ENCODE results near the gene VEGFA.

The VEGFA gene

DNA sequence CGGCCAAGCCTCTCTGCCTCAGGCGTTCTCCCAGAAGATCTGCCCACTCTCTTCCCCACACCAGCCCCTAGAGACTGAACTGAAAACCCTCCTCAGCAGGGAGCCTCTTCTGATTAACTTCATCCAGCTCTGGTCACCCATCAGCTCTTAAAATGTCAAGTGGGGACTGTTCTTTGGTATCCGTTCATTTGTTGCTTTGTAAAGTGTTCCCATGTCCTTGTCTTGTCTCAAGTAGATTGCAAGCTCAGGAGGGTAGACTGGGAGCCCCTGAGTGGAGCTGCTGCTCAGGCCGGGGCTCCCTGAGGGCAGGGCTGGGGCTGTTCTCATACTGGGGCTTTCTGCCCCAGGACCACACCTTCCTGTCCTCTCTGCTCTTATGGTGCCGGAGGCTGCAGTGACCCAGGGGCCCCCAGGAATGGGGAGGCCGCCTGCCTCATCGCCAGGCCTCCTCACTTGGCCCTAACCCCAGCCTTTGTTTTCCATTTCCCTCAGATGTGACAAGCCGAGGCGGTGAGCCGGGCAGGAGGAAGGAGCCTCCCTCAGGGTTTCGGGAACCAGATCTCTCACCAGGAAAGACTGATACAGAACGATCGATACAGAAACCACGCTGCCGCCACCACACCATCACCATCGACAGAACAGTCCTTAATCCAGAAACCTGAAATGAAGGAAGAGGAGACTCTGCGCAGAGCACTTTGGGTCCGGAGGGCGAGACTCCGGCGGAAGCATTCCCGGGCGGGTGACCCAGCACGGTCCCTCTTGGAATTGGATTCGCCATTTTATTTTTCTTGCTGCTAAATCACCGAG lies 14.2 kb downstream of the VEGFA start:
- DNase-seq (ENCODE audit: low read depth in 3 of 3, low spot score in 1 of 3), result no peak

DNA sequence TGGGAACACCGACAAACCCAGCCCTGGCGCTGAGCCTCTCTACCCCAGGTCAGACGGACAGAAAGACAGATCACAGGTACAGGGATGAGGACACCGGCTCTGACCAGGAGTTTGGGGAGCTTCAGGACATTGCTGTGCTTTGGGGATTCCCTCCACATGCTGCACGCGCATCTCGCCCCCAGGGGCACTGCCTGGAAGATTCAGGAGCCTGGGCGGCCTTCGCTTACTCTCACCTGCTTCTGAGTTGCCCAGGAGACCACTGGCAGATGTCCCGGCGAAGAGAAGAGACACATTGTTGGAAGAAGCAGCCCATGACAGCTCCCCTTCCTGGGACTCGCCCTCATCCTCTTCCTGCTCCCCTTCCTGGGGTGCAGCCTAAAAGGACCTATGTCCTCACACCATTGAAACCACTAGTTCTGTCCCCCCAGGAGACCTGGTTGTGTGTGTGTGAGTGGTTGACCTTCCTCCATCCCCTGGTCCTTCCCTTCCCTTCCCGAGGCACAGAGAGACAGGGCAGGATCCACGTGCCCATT lies 15.3 kb downstream of the VEGFA start:
- no peak for DNase-seq (ENCODE audit: low read depth in 3 of 3, low spot score in 1 of 3)

DNA sequence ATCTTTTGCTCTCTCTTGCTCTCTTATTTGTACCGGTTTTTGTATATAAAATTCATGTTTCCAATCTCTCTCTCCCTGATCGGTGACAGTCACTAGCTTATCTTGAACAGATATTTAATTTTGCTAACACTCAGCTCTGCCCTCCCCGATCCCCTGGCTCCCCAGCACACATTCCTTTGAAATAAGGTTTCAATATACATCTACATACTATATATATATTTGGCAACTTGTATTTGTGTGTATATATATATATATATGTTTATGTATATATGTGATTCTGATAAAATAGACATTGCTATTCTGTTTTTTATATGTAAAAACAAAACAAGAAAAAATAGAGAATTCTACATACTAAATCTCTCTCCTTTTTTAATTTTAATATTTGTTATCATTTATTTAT lies 15.9 kb downstream of the VEGFA start:
- no peak for DNase-seq (ENCODE audit: low read depth in 3 of 3, low spot score in 1 of 3)

DNA sequence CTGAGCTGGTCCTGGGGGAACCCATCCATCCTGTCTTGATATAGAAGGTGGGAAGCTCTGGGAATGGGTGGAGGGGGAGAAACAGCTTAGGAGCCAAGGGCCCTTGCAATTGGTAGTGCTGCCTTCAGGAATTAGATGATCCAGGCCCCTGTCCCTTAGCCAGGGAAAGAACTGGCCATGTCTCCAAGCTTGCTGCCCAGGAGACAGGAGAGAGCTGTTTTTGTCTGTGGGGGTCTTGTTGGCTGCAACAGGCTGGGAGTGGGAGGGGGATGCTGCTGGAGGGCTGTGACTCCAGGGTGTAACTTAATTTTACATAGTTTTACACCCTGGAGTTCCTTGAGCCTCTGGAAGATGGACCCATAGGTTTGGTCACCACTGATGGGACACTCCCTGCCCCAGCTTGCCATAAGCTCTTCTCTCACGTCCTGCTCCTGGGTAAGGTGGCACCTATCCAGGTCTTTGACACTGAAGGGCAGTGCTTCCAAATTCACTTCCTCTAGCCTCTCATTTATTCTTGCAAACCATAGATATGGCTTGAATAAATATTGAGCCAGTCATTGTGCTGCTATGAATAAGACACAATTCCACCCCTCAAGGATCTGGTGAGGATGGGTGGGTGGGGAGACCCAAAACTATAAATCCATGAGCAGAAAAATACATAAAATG lies 16.8 kb downstream of the VEGFA start:
- no peak for DNase-seq (ENCODE audit: low read depth in 3 of 3, low spot score in 1 of 3)

DNA sequence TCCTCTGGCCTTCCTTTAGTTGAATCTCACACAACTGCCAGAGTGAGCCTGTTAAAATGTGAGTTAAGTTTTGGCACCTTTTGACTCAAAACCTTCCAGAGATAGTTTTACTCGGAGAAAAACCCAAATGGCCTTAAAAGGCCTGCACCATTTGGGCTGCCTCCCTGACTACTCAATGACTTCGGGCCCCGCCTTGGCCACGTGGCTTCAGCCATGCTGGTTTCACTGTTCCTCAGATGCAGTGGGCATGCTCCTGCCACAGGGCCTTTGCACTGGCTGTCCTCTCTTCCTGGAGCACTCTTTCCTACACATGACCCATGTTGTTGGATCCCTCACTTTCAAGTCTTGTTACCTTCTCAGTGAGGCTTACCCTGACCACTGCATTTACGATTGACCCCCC lies 18.3 kb downstream of the VEGFA start:
- no peak for DNase-seq (ENCODE audit: low read depth in 3 of 3, low spot score in 1 of 3)

DNA sequence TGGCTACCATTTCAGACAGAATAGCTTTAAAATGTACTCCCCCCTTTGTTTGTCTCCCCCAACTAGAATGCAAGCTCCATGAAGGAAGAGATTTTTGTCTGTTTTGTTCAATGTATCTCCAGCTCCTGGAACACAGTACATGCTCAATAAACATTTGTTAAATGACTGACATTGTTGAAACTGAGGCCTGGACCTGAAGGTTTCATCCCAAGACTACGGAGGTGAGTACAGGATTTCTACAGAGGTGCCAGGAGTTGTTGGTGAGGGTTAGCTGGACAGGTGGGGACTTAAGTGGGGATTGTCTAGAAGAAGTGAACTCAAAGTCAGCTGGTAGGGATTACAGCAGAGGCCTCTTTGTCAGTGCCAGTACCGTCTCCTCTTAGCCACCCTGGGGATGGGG lies 19.4 kb downstream of the VEGFA start:
- DNase-seq (ENCODE audit: low read depth in 3 of 3, low spot score in 1 of 3), result no peak

DNA sequence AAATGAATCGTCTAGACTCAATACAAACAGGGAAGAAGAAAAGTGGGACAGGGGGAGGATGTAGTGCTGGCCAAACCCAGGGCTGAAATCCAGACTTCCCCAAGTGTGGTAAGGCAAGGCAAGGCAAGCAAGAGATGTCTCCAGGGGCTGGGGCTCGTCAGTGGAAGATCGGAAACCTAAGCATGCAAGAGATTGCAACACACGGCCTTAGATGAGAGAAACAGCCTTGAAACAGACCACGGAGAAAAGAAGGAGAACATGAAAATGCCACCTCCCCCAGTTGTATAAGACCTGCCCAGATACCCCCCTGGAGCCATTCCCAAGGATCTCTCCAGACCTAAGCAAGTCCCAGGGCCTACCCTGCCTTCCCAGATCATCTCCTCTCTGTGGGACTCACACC lies 20.0 kb downstream of the VEGFA start:
- DNase-seq (ENCODE audit: low read depth in 3 of 3, low spot score in 1 of 3), result no peak

DNA sequence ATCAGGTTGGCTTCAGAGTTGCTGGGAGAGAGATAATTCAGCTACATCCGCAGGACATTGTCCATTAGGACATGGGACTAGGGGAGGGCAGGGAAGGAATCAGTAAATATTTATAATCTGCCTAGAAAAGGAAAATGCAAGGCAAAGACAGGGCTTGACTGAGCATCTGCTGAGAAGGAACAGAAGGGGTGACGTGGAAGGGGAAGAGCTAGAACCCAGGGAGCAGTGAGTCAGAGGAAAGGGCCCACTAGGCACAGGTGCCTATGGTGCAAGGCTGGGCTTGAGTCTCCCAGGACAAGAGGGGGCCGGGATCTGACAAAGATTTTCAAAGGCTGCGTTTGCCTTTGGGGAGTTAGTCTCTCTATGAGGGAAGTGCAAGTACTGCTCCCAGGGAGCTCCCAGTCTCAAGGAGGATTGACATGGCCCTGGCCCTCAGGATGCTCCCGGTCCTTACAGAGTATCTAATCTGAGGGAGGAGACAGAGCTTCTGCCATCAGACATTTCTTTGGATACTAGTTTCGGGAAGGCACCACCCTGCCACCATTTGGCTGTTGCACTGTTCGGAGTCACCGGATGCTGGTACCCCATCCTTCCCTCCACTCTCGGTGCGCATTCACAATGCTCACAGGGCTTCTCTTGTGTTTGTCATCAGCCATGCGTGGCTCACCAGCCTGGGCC lies 21.9 kb downstream of the VEGFA start:
- no peak for DNase-seq (ENCODE audit: low read depth in 3 of 3, low spot score in 1 of 3)

DNA sequence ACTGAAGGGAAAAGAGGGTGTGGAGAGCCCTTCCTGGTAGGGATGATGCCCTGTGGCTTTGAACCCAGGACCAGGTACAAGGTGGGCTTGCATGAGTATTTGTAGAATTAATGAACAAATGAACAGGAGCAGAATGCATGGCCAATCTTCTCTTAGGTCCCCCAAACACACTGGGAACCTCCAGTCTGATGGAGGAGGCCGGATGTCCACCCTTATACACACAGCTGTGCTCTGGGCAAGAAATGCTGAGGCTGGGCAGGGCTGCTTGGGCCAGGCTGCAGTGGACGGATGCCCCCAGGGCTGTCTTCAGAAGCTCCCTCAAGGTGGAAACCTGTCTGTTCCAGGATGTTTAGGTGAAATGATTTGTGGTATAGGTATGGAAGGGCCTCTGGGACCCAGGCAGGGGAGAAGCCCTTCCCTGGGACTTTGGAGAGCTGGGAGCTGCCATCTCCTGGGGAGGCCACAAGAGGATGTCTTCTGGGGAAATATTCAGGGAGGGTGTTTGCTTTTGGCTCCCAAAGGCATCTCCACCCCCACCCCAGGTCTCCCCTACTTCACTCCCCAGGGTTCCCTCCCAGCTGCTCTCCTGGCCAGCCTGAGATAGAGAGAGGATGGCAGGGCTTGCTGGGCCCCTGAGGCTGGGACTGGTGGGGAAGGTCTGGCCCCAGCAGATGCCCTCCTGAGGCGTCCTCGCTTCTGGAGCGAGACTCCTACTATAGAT lies 23.3 kb downstream of the VEGFA start:
- no peak for DNase-seq (ENCODE audit: low read depth in 3 of 3, low spot score in 1 of 3)

- DNase-seq (ENCODE audit: low read depth in 3 of 3, low spot score in 1 of 3), result no peak
Measured at GRCh38 chr6:43793875-43794242, 23.8 kb downstream of the VEGFA start.

DNA sequence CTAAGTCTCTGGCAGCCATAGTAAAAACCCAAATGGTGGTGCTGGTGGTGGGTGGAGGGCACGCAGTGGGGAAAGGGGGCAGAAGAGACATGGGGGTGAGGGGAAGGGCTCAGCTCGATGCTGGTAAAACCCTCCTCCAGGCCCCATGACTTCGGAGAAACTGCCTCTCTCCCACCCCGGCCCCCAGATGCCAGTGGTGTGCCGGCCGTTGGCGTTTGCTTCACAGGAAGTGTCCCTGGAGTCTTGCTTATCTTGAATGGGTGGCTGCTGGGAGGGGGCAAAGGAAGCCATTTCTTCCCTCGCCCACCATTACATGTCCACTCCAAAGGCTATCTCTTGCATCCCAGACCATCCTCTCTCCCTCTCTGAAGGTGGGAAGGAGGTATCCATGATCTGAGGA lies 25.4 kb downstream of the VEGFA start:
- DNase-seq (ENCODE audit: low read depth in 3 of 3, low spot score in 1 of 3), result no peak

GRCh38 chr6:43796168-43796567 lies 26.2 kb downstream of the VEGFA start:
- DNase-seq (ENCODE audit: low read depth in 3 of 3, low spot score in 1 of 3), result no peak

DNA sequence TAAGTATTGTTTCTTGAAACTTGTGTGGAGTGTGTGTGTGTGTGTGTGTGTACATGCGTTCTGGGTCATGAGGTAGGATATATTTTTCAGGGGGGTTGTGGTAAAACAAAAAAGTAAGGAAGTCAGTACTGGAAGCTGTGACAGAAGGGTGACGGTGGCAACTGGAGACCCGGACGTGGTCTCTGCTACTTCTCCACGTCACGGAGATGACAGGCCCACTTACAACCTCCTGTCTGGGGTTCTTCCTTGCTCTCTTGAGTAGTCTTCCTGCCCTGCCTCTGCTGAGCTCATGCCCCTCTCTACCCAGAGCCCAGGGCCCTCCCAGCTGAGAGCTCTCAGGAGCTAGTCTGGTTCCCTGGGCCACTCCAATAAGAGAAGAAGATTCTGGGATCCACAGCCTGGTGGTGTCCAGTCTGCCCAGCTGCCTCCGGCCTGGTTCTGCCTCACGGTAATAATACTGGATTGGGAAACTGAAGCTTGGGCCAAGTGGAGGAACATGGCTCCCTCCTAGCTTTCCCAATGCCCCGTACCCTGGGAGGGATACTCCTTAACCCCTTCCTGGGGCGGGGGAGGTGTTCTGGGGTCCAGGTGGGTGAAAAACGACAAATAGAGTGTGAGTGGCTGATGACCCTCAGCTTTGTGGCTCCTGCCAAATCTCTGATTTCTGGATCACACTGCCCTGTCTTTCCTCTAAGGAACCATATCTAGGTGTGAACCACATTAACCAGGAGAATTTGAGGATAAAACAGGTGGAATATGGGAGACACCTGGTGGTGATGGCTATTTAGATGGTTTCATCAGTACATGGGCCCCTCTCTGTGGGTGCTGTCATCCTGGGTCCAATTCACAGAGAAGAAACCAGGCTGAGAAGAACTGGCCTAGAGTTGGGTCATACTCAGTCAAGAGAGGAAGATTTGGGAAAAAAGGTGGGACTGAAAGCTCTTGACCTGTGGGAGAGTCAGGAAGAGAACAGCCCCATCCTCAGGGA lies 27.2 kb downstream of the VEGFA start:
- no peak for DNase-seq (ENCODE audit: low read depth in 3 of 3, low spot score in 1 of 3)

DNA sequence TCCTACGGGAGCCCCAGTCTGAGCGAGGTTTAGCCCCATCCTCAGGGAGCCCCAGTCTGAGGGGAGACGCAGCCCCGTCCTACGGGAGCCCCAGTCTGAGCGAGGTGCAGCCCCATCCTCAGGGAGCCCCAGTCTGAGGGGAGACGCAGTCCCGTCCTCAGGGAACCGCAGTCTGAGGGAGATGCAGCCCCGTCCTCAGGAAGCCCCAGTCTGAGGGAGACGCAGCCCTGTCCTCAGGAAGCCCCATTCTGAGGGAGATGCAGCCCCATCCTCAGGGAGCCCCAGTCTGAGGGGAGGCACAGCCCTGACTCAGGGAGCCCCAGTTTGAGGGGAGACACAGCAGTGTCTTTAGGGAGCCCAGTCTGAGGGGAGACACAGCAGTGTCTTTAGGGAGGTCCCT lies 27.9 kb downstream of the VEGFA start:
- no peak for DNase-seq (ENCODE audit: low read depth in 3 of 3, low spot score in 1 of 3)

DNA sequence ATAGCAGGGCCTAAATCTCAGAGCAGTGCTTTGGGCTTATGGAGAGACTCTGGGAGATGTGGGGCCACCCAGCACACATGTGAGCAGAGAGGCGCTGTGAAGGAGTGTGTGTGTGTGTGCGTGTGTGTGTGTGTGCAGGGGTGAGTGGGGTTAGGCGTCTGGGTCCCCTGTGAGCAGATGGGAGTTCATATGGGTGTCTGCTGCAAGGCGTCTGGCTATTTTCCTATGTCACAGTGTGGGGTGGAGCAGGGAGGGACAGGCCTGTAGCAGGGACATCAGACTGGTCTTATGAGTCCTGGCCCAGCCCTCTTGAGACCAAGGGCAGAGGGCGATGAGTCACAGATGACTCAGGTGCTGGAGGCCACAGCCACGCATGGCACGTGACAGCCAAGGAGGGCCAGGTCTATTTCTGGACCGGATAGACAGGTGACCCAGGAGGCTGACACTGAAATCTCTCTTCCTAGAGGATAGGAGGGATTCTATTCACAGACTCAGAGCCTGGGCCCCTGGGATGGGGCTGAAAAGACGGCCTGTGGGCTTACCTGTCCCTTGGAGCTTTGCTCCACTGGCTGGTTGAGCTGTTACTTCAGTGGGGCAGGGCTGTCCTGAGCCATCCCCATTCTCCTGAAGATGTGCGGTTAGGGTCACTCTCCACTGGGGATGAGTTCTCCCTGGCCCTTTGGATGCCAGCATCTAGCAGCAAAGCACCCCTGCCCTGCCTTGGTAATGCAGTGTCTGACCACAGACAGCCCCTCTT lies 28.9 kb downstream of the VEGFA start:
- no peak for DNase-seq (ENCODE audit: low read depth in 3 of 3, low spot score in 1 of 3)

- DNase-seq (ENCODE audit: low read depth in 3 of 3, low spot score in 1 of 3), result no peak
Measured at GRCh38 chr6:43799551-43800297, 29.7 kb downstream of the VEGFA start.

DNA sequence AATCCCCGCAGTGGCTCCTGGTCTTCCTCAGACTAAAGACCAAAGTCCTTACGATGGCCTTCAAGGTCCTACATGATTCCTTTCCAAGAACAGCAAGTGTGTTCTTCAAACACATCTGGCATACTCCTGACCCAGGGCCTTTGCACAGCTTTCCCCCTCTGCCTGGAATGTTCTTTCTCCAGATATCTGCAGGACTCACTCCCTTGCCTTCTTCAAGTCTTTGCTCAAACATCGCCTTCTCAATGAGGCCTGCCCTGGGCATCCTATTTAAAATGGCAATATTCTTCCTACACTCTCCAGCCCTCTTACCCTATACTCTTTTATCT lies 30.2 kb downstream of the VEGFA start:
- DNase-seq (ENCODE audit: low read depth in 3 of 3, low spot score in 1 of 3), result no peak

DNA sequence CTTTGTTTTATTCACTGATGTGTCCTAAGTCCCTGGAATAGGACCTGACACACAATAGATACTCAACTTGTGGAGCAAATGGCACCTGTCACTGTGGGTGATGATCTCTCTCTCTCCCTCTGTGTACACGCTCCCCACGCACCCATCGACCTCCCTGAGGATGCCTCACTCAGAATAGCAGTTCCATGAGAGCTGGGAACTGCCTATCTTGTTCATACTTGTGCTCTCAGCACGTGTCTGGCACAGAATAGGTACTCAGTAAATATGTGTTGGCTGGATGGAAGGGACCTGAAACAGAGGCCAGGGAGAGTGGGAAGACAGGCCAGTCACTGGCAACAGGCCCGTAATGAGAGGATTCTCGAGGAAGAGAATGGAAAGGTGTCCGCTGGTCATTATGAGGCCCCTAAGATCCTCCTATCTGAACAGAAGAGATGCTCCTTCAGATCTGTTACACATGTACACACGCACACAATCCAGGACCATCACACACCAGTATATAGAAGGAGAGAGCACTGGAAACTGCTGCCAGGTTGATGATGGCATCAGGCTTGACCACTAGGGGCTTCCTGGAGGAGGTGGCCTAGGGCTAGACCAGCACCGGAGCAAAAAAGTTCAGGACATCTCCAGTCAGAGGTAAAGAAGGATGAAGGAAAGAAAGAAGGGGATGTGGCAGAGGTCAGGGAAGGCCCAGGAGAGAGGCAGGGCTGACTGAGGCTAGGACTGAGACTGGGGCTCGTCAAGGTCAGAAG lies 30.9 kb downstream of the VEGFA start:
- no peak for DNase-seq (ENCODE audit: low read depth in 3 of 3, low spot score in 1 of 3)

Measured in stimulated activated CD4-positive, alpha-beta T cell treated with anti-CD3 and anti-CD28 coated beads, TNF-alpha, amount 100 ng/mL, for 1 hour (primary cell).